Measurements from ENCODE around the gene AFAP1.

AFAP1 gene

GRCh38 chr4:7711307-7711963 is 228.2 kb downstream of the AFAP1 start:
- DNase-seq (ENCODE audit: low spot score): no peak
- no peak for TF ChIP-seq CTCF (IDR thresholded peaks at IDR 0.05; ENCODE audit: borderline replicate concordance, control extremely low read depth, extremely low read depth, insufficient read depth, missing control alignments)
- in situ Hi-C loops (cut with MboI; ENCODE audit: low sequenced_read_pairs, unreplicated experiment): loop anchor here (25.0 kb wide), 1 partner anchor 524 kb away; the partner anchor contains the start of gene SORCS2

- no peak for TF ChIP-seq CTCF (IDR thresholded peaks at IDR 0.05; ENCODE audit: borderline replicate concordance, control extremely low read depth, extremely low read depth, insufficient read depth, missing control alignments)
- in situ Hi-C loops (cut with MboI; ENCODE audit: low sequenced_read_pairs, unreplicated experiment): loop anchor here (25.0 kb wide), 1 partner anchor 523 kb away; the partner anchor contains the start of gene SORCS2
- DNase-seq (ENCODE audit: low spot score): no peak
These were observed 228.9 kb downstream of the AFAP1 start for GRCh38 chr4:7710576-7711306.

GRCh38 chr4:7710126-7710525 is 229.5 kb downstream of the AFAP1 start:
- no peak for DNase-seq (ENCODE audit: low spot score)
- no peak for TF ChIP-seq CTCF (IDR thresholded peaks at IDR 0.05; ENCODE audit: borderline replicate concordance, control extremely low read depth, extremely low read depth, insufficient read depth, missing control alignments)
- in situ Hi-C loops (cut with MboI; ENCODE audit: low sequenced_read_pairs, unreplicated experiment): loop anchor here (25.0 kb wide), 1 partner anchor 523 kb away; the partner anchor contains the start of gene SORCS2

GRCh38 chr4:7709431-7709830 is 230.2 kb downstream of the AFAP1 start:
- in situ Hi-C loops (cut with MboI; ENCODE audit: low sequenced_read_pairs, unreplicated experiment): loop anchor here (25.0 kb wide), 1 partner anchor 522 kb away; the partner anchor contains the start of gene SORCS2
- no peak for DNase-seq (ENCODE audit: low spot score)

GRCh38 chr4:7708981-7709380 is 230.7 kb downstream of the AFAP1 start:
- in situ Hi-C loops (cut with MboI; ENCODE audit: low sequenced_read_pairs, unreplicated experiment): loop anchor here (25.0 kb wide), 1 partner anchor 522 kb away; the partner anchor contains the start of gene SORCS2
- no peak for DNase-seq (ENCODE audit: low spot score)
- TF ChIP-seq CTCF (IDR thresholded peaks at IDR 0.05; ENCODE audit: borderline replicate concordance, control extremely low read depth, extremely low read depth, insufficient read depth, missing control alignments): no peak

More at GRCh38 chr4:7709431-7709830, 230.2 kb downstream of the AFAP1 start:
- no peak for TF ChIP-seq CTCF (IDR thresholded peaks at IDR 0.05; ENCODE audit: borderline replicate concordance, control extremely low read depth, extremely low read depth, insufficient read depth, missing control alignments)
